ENCODE measurements around the gene PAX7.

- TF ChIP-seq CTCF (IDR thresholded peaks at IDR 0.05) (no peak), POLR2A (IDR thresholded peaks at IDR 0.05) (no peak), EP300 (IDR thresholded peaks at IDR 0.05) (no peak)
Measured at GRCh38 chr1:18673976-18674375, 43.3 kb downstream of the PAX7 start.
